HL-60 (cell line): Measurements from ENCODE around the gene AIFM1.

Source experiments
- GABPA ChIP-seq: IDR thresholded peaks from 2 replicates; pipeline ENCODE4 v1.6.1; 2012; ENCODE audit warnings: low read depth
- POLR2AphosphoS5 ChIP-seq: IDR thresholded peaks from 2 replicates; pipeline ENCODE4 v1.6.1; 2012; ENCODE audit warnings: low read depth
- SPI1 ChIP-seq: IDR thresholded peaks from 2 replicates; pipeline ENCODE4 v1.6.1; 2012; ENCODE audit warnings: low read depth, mild to moderate bottlenecking, borderline replicate concordance
- TF ChIP-seq, protein P1 (sequence below): IDR thresholded peaks from one replicate; pipeline ENCODE4 v1.5.1; 2011; ENCODE audit warnings: low read length, control low read depth, inconsistent platforms; ENCODE audit not compliant: insufficient read depth
- TF ChIP-seq, protein P2 (sequence below): IDR thresholded peaks from 2 replicates; pipeline ENCODE4 v1.6.1; 2012; ENCODE audit warnings: low read depth; ENCODE audit not compliant: insufficient replicate concordance

DNA sequence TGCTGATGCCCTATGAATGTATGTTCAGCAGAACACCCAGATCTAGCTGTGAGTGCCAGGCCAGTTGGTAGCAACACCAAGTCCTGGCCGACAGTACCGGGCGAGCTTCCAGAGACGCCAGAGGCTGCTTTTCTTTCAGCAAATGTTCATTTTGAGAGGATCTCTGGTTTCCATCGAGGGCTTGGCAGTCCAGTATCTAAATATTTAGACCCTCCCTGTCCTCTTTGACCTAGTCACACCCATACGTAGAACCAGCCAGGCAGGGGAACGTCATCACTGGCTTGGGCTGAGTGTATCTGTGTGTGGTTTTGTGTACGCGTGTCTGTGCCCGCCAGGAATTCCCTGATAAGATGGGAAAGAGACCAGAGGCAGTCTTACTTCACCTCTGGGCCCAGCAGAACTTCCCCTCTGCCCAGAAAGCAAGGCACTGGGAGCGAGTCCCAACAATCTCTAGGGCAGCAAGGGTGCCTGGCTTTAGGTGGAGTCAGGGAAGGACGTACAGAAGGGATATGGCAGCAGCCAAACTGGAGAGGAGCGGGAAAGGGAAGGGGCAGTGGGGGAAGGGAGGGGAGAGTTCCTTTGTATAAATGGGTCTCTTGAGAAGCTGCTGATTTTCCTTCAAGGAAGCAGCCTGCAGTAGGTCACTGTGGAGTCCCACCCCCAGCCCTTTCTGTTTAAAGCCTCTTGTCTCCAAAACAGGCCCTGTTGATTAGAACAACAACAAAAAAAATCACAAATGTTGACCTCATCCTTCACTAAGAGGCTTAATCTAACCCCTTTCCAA is 40.4 kb downstream of the AIFM1 start:
- TF ChIP-seq, protein P1, sequence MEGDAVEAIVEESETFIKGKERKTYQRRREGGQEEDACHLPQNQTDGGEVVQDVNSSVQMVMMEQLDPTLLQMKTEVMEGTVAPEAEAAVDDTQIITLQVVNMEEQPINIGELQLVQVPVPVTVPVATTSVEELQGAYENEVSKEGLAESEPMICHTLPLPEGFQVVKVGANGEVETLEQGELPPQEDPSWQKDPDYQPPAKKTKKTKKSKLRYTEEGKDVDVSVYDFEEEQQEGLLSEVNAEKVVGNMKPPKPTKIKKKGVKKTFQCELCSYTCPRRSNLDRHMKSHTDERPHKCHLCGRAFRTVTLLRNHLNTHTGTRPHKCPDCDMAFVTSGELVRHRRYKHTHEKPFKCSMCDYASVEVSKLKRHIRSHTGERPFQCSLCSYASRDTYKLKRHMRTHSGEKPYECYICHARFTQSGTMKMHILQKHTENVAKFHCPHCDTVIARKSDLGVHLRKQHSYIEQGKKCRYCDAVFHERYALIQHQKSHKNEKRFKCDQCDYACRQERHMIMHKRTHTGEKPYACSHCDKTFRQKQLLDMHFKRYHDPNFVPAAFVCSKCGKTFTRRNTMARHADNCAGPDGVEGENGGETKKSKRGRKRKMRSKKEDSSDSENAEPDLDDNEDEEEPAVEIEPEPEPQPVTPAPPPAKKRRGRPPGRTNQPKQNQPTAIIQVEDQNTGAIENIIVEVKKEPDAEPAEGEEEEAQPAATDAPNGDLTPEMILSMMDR = no peak
- no peak for TF ChIP-seq GABPA
- no peak for TF ChIP-seq POLR2AphosphoS5
- TF ChIP-seq, protein P2, sequence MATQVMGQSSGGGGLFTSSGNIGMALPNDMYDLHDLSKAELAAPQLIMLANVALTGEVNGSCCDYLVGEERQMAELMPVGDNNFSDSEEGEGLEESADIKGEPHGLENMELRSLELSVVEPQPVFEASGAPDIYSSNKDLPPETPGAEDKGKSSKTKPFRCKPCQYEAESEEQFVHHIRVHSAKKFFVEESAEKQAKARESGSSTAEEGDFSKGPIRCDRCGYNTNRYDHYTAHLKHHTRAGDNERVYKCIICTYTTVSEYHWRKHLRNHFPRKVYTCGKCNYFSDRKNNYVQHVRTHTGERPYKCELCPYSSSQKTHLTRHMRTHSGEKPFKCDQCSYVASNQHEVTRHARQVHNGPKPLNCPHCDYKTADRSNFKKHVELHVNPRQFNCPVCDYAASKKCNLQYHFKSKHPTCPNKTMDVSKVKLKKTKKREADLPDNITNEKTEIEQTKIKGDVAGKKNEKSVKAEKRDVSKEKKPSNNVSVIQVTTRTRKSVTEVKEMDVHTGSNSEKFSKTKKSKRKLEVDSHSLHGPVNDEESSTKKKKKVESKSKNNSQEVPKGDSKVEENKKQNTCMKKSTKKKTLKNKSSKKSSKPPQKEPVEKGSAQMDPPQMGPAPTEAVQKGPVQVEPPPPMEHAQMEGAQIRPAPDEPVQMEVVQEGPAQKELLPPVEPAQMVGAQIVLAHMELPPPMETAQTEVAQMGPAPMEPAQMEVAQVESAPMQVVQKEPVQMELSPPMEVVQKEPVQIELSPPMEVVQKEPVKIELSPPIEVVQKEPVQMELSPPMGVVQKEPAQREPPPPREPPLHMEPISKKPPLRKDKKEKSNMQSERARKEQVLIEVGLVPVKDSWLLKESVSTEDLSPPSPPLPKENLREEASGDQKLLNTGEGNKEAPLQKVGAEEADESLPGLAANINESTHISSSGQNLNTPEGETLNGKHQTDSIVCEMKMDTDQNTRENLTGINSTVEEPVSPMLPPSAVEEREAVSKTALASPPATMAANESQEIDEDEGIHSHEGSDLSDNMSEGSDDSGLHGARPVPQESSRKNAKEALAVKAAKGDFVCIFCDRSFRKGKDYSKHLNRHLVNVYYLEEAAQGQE = no peak
- no peak for TF ChIP-seq SPI1
